Measurements from ENCODE around the gene GRIA1. TPM values are rescaled to one million over a fixed set of nuclear protein-coding genes. Genes with fewer than 3 reads are reported as not detected.
"Not testable (repeated sequence)": the region's sequence is repeated elsewhere in the genome, so short reads cannot be mapped to it uniquely, and the experiment has no call there.

The GRIA1 gene
- total RNA-seq, 1 experiment from 2014 or later: 0.28 TPM

- Histone ChIP-seq H3K4me3 (ENCODE audit: insufficient read depth, low read depth, low read length) (no peak overlapping the region), H3K36me3 (replicated peaks; ENCODE audit: control insufficient read depth, insufficient read depth, low read length) (no peaks in the 10 kb centered on the region), H3K27me3 (ENCODE audit: control insufficient read depth, insufficient read depth, low read length) (no peaks in the 10 kb centered on the region)
- DNase-seq: no peak
Measured at GRCh38 chr5:153818626-153819025, 328.2 kb downstream of the GRIA1 start.

GRCh38 chr5:153823036-153823435 is 332.6 kb downstream of the GRIA1 start:
- Histone ChIP-seq H3K27me3 (ENCODE audit: control insufficient read depth, insufficient read depth, low read length) (no peaks in the 10 kb centered on the region), H3K4me3 (ENCODE audit: insufficient read depth, low read depth, low read length) (no peak overlapping the region), H3K36me3 (replicated peaks; ENCODE audit: control insufficient read depth, insufficient read depth, low read length) (no peaks in the 10 kb centered on the region)
- DNase-seq: no peak

- H3K36me3 ChIP-seq (replicated peaks; ENCODE audit: control insufficient read depth, insufficient read depth, low read length): no peaks in the 10 kb centered on the region
- H3K4me3 ChIP-seq (ENCODE audit: insufficient read depth, low read depth, low read length): no peak overlapping the region
- H3K27me3 ChIP-seq (ENCODE audit: control insufficient read depth, insufficient read depth, low read length): no peaks in the 10 kb centered on the region
- DNase-seq: peak; percentile 10
Measured at GRCh38 chr5:153824909-153825308, 334.4 kb downstream of the GRIA1 start.

- H3K36me3 ChIP-seq (replicated peaks; ENCODE audit: control insufficient read depth, insufficient read depth, low read length): no peaks in the 10 kb centered on the region
- DNase-seq: no peak
- no peak overlapping the region for H3K4me3 ChIP-seq (ENCODE audit: insufficient read depth, low read depth, low read length)
- no peaks in the 10 kb centered on the region for H3K27me3 ChIP-seq (ENCODE audit: control insufficient read depth, insufficient read depth, low read length)
Measured at GRCh38 chr5:153827397-153827796, 336.9 kb downstream of the GRIA1 start.

GRCh38 chr5:153829510-153830065 is 339.1 kb downstream of the GRIA1 start:
- Histone ChIP-seq H3K27me3 (ENCODE audit: control insufficient read depth, insufficient read depth, low read length) (no peaks in the 10 kb centered on the region), H3K4me3 (ENCODE audit: insufficient read depth, low read depth, low read length) (no peak overlapping the region), H3K36me3 (replicated peaks; ENCODE audit: control insufficient read depth, insufficient read depth, low read length) (no peaks in the 10 kb centered on the region)
- no peak for DNase-seq

- Histone ChIP-seq H3K36me3 (replicated peaks; ENCODE audit: control insufficient read depth, insufficient read depth, low read length) (no peaks in the 10 kb centered on the region), H3K4me3 (ENCODE audit: insufficient read depth, low read depth, low read length) (no peak overlapping the region)
- DNase-seq: no peak
Measured at GRCh38 chr5:153831973-153832372, 341.5 kb downstream of the GRIA1 start.

GRCh38 chr5:153835891-153836515 is 345.5 kb downstream of the GRIA1 start:
- DNase-seq: no peak
- H3K27me3 ChIP-seq (ENCODE audit: control insufficient read depth, insufficient read depth, low read length): no peaks in the 10 kb centered on the region
- no peak overlapping the region for H3K4me3 ChIP-seq (ENCODE audit: insufficient read depth, low read depth, low read length)
- H3K36me3 ChIP-seq (replicated peaks; ENCODE audit: control insufficient read depth, insufficient read depth, low read length): no peaks in the 10 kb centered on the region

More at GRCh38 chr5:153831973-153832372, 341.5 kb downstream of the GRIA1 start:
- no peaks in the 10 kb centered on the region for H3K27me3 ChIP-seq (ENCODE audit: control insufficient read depth, insufficient read depth, low read length)

GRCh38 chr5:153849303-153850113 is 359.0 kb downstream of the GRIA1 start:
- H3K4me3 ChIP-seq (ENCODE audit: insufficient read depth, low read depth, low read length); H3K36me3 ChIP-seq (replicated peaks; ENCODE audit: control insufficient read depth, insufficient read depth, low read length); DNase-seq; H3K27me3 ChIP-seq (ENCODE audit: control insufficient read depth, insufficient read depth, low read length): not testable (repeated sequence)

GRCh38 chr5:153860195-153860886 is 369.9 kb downstream of the GRIA1 start:
- DNase-seq: no peak
- H3K36me3 ChIP-seq (replicated peaks; ENCODE audit: control insufficient read depth, insufficient read depth, low read length): no peaks in the 10 kb centered on the region
- peaks cover 3% of the 10 kb centered on the region for H3K27me3 ChIP-seq (ENCODE audit: control insufficient read depth, insufficient read depth, low read length)
- no peak overlapping the region for H3K4me3 ChIP-seq (ENCODE audit: insufficient read depth, low read depth, low read length)

GRCh38 chr5:153862906-153863305 is 372.4 kb downstream of the GRIA1 start:
- DNase-seq; H3K4me3 ChIP-seq (ENCODE audit: insufficient read depth, low read depth, low read length); H3K36me3 ChIP-seq (replicated peaks; ENCODE audit: control insufficient read depth, insufficient read depth, low read length); H3K27me3 ChIP-seq (ENCODE audit: control insufficient read depth, insufficient read depth, low read length): not testable (repeated sequence)
